ENCODE data around the gene PRKAG3.

DNA sequence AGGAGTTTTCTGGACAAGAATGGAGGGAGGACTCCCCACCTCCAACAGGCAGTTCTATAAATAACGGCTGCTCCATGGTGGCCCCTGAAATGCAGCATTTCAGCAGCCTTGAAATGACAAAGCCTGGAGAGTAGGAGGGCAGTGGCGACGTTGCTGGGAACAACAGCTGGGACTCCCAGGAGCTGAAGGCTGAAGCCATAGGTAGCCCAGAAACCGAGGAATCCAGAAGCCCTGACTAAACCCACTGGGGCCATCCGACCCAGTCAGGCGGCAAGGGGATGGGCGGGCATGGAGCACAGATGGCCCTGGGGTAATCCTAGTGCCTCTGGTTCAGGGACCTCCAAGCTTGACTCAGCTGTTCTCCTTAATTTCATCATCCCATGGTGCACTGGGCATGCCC is 9.0 kb downstream of the PRKAG3 start:
- TF ChIP-seq, protein P1, sequence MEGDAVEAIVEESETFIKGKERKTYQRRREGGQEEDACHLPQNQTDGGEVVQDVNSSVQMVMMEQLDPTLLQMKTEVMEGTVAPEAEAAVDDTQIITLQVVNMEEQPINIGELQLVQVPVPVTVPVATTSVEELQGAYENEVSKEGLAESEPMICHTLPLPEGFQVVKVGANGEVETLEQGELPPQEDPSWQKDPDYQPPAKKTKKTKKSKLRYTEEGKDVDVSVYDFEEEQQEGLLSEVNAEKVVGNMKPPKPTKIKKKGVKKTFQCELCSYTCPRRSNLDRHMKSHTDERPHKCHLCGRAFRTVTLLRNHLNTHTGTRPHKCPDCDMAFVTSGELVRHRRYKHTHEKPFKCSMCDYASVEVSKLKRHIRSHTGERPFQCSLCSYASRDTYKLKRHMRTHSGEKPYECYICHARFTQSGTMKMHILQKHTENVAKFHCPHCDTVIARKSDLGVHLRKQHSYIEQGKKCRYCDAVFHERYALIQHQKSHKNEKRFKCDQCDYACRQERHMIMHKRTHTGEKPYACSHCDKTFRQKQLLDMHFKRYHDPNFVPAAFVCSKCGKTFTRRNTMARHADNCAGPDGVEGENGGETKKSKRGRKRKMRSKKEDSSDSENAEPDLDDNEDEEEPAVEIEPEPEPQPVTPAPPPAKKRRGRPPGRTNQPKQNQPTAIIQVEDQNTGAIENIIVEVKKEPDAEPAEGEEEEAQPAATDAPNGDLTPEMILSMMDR (conservative IDR thresholded peaks at IDR 0.05; ENCODE audit: low read depth in 2 of 2), result no peak
- TF ChIP-seq CREB1 (CRISPR knock-in tag; IDR thresholded peaks at IDR 0.05; ENCODE audit: low read depth) (no peak), JUNB (IDR thresholded peaks at IDR 0.05; ENCODE audit: unreplicated experiment) (no peak), EZH2phosphoT487 (IDR thresholded peaks at IDR 0.05; ENCODE audit: unreplicated experiment) (no peak)
- TF ChIP-seq, protein P2, sequence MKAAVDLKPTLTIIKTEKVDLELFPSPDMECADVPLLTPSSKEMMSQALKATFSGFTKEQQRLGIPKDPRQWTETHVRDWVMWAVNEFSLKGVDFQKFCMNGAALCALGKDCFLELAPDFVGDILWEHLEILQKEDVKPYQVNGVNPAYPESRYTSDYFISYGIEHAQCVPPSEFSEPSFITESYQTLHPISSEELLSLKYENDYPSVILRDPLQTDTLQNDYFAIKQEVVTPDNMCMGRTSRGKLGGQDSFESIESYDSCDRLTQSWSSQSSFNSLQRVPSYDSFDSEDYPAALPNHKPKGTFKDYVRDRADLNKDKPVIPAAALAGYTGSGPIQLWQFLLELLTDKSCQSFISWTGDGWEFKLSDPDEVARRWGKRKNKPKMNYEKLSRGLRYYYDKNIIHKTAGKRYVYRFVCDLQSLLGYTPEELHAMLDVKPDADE (IDR thresholded peaks at IDR 0.05), result no peak
